ENCODE data around the gene RREB1. TPM values are rescaled to one million over a fixed set of nuclear protein-coding genes. Genes with fewer than 3 reads are reported as not detected.

RREB1 gene
- total RNA-seq, 1 donor from 2014 or later, result 36.2 TPM

DNA sequence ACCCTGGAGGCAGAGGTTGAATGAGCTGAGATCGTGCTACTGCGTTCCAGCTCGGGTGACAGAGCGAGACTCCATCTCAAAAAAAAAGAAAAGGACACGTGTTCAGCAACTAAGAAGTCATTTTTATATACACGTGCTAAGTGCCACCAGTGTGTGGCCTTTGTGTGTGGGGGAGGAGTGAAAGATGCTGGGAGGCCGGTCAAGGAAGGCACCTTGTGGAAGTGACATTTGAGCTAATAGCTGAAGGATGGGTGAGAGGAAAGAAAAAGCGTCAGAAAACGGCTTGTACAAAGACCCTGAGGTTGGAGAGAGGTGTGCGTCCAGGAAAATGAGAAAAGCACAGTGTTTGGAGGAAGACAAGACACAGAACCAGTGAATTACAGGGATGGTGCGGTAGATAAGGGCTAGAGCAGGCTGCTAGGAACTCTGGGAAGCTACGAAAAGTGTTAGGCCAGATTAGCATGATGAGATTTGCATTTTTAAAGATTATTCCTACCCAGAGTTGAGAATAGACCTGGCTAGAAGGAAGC, 11.6 kb downstream of the RREB1 start:
- DNase-seq (no peak), ATAC-seq (no peak)
- intact Hi-C loops (cut with micrococcal nuclease), result no loop called here

- DNase-seq (no peak), ATAC-seq (no peak)
- intact Hi-C loops (cut with micrococcal nuclease), result no loop called here
Measured at GRCh38 chr6:7121700-7122241, 14.0 kb downstream of the RREB1 start.

DNA sequence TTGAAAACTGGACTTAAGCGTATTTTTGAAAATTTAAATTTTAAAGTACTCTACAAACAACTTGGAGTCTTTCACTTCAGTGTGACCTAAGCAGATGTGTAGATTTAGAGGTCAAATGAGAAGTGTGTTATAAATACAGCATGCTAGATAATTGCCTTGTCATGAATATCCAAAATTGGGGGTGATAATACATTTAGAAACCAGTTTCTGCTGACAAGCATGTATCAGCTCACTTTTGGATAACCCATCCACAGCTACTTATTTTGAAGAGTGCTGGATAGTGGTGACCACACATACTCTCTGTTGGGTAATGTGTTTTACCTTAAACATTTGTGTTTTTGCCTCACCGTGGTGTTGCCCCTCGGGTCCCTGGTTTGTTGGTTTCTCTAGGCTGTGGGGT, 14.9 kb downstream of the RREB1 start:
- DNase-seq, result no peak
- intact Hi-C loops (cut with micrococcal nuclease), result no loop called here
- ATAC-seq, result no peak

DNA sequence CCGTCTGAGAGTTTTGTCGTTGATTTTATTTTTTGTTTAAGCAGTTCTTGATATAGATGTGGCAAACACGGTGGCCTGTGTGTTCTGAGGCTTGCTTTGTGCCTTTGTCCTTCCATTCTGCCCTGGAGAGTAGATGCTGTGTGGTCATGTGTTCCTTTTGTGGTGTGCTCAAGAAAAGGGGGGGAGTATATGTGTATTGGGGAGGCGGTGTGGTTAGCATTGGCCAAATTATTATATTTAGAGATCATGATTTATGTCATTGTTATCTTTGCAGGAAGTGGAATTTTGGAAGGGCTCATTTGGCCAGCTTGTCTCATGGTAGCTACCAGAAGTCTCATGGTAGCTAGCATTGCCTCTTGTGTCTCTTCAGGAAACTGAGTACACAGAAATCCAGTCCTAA, 16.4 kb downstream of the RREB1 start:
- DNase-seq (no peak), ATAC-seq (no peak)
- intact Hi-C loops (cut with micrococcal nuclease), result no loop called here

DNA sequence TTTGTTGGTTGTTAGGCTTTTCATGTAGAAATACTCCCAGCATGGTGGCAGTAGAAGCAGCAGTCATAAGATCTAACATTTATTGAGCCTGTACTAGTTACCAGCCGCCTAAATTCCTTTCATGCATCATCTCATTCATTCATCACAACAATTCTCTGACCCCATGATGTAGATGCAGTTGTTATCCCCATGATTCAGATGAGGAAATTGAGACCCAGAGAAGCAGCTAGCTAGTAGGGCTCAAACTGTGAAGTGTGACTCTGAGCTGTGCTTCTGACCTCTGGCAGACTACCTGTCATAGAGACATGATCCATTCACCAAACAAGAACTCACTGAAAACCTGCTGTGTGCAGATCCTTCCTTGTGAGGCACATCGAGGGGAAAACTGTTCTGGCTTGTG, 16.9 kb downstream of the RREB1 start:
- intact Hi-C loops (cut with micrococcal nuclease), result no loop called here
- no peak for DNase-seq
- ATAC-seq, result peak; percentile 27

DNA sequence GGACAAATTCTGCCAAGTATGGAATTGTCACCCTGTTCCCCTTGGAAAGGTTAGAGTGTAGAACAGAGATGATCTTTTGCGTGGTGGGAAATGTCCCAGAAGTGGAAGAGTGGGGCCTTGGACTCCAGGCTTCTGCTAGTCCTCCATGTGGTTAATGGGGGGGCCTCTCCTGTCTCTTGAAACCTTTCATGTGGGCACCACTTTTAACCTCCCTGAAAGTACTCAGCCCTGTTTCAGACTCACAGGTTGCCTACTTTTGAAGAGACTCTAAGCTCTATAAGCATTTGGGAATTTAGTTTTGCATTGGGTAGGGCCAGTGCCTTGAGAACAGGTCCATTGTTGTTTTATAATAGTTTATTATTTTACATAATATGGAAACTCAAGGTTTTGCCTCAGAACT, 17.5 kb downstream of the RREB1 start:
- intact Hi-C loops (cut with micrococcal nuclease), result no loop called here
- DNase-seq (no peak), ATAC-seq (no peak)

- DNase-seq (no peak), ATAC-seq (peak; percentile 13)
Measured at GRCh38 chr6:7126754-7127153, 19.0 kb downstream of the RREB1 start.

DNA sequence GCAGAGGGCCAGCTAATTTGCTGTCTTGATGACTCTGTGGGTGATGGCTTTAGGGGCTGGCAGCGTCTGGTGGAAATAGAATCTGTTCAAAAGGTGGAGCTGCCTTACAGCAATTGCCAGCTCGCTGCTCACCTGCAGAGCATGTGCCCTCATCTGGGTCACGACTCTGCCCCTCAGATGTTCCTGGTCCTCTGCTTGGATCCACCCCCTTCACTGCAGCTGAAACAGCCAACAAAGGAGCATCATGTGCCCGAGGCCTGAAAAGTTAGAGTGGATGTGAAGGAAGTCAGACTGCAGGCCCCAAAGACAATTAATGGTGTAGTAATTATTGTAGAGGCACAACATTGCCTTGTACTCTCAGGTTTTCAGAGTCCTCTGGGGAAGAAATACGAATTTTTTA, 19.9 kb downstream of the RREB1 start:
- intact Hi-C loops (cut with micrococcal nuclease), result no loop called here
- DNase-seq, result no peak
- no peak for ATAC-seq

More at GRCh38 chr6:7126754-7127153, 19.0 kb downstream of the RREB1 start:
- intact Hi-C loops (cut with micrococcal nuclease), result no loop called here

DNA sequence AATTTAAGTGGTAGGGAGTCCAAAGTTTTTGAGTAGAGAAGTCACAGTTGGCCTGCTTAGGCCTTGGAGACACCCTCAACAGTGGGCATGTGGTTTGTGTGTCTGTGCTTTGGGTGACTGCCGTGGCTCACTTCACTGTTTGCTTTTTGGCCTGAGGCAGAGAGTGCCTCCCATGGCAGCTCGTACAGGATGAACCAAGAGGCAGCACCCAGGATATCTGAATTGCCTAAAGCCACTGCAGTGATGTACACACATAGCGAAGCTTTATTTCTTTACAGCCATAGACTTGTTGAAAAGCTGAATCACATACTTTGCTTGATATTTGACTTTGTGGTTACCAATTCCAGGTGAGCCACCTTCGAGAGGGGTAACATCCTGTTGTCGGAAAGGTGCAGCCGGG, 21.6 kb downstream of the RREB1 start:
- intact Hi-C loops (cut with micrococcal nuclease), result no loop called here
- no peak for DNase-seq
- ATAC-seq, result peak; percentile 50

- intact Hi-C loops (cut with micrococcal nuclease), result no loop called here
- peak; percentile 30 for ATAC-seq
- no peak for DNase-seq
Measured at GRCh38 chr6:7129784-7130569, 22.2 kb downstream of the RREB1 start.

DNA sequence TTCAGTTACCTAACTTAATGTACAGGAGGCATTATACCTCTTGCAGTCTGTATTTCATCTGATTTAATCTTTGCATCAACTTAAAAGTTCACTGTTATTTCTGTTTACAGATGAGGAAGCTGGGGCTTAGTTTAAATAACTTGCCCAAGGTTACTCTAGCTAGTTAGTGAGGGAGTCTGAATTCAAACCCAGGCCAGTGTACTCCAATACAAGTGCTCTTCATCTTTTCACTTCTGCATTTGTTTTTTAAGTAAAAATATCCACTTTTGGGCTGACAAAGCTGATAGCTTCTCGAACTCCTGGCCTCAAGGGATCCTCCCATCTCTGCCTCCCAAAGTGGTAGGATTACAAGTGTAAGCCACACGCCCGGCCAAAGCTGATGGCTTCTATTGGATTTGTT, 23.6 kb downstream of the RREB1 start:
- intact Hi-C loops (cut with micrococcal nuclease), result no loop called here
- ATAC-seq (no peak), DNase-seq (no peak)

- intact Hi-C loops (cut with micrococcal nuclease), result no loop called here
- ATAC-seq (no peak), DNase-seq (no peak)
Measured at GRCh38 chr6:7132398-7133035, 24.8 kb downstream of the RREB1 start.

DNA sequence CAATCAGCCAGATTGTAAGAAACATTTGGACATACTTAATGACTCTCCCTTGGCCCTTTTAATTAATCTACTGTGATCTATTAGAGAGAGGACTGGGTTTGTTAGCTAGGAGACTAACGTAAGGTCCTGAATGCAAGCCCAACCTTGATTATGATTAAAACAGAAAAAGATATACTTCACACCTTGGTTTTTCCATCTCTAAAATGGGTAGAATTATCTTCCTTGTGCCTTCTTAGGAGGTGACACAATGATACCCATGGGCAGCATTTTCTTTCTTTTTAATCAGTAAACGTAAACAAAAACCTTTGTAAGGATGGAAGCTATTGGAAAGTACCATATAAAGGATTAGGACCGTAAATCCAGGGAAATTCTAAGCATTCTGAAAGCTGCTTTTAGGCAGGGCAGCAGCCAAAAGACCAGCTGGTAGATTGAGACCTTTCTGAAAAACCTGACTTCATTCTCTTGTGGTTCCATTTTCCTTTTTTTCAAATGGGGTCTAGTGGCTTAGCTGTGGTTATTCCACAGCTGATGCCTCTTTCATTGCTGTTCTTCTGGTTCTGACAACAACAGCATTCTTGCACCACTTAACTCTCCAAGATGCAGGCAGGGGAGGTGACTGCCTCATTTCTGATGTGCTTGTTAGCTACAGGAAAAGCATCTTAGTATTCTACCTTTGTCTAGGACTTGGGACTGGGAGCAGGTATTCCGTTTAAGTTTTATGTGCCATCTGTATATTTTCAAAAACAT, 27.4 kb downstream of the RREB1 start:
- intact Hi-C loops (cut with micrococcal nuclease), result no loop called here
- no peak for ATAC-seq
- DNase-seq, result no peak

DNA sequence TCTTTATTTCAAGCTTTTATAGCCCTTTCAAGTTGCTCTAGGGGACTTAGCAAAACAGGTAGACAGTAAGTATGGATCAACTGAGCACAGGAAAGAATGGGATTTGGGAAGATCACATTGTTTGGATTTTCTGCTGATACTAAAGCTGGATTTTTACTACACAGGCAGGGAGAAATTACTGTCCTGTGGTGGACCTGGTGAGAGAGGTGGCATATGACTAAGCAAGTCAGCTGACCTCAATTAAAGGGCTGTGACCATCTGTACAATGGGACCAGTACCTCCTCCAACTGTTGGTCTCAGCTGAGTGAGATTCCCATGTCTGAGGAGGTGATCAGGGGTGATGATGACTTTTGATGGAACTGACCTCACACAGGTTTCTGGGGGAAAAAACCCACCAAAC, 28.0 kb downstream of the RREB1 start:
- ATAC-seq (no peak), DNase-seq (no peak)
- intact Hi-C loops (cut with micrococcal nuclease), result no loop called here

DNA sequence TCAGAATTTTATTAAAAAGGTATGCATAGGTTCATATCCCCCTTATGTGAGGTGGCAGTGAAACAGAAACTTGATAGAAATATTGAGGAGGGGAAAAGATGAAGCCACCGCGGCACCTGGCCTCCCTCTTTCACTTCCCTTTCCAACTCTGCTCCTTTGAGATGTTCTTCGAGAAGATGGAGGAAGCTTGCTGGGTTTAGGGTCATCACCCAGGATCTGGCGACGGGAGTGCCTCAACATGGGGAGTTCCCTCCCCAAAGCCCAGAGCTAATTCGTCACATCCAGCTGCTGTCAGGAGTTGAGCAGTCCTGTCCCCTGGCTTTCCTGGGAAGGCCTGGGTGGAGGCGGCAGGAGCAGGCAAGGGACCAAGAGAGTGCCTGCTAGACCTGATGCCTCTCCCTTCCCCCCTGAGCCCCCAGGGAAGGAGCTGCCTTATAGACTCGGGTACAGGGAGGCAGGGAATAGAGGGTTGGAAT, 29.1 kb downstream of the RREB1 start:
- intact Hi-C loops (cut with micrococcal nuclease), result no loop called here
- DNase-seq (no peak), ATAC-seq (no peak)

- DNase-seq (peak; percentile 67), ATAC-seq (peak; percentile 36)
- intact Hi-C loops (cut with micrococcal nuclease), result no loop called here
Measured at GRCh38 chr6:7137335-7138045, 29.7 kb downstream of the RREB1 start.

DNA sequence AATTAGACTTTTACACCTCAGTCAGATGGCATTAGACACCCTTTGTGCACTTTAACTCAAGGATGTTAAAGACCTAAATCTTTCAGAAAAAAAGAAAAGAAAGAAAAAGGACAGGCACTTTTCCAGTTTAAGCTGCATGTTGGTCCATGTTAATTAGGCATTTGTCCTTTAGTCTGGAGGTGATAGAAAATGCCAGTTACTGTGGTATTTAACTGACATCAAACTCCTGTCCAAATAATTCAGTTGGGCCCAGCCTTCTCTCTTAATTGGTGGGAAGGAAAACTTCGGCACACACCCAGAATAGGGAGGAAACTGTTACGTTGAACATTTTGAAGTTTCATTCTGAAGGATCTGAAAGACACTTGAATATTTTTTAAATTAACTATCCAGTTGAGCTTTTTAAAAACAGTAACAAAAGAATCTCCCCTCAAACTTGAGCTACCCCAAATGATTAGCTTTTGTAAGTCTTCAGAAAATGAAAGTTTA, 30.3 kb downstream of the RREB1 start:
- ATAC-seq (no peak), DNase-seq (no peak)
- intact Hi-C loops (cut with micrococcal nuclease), result no loop called here

DNA sequence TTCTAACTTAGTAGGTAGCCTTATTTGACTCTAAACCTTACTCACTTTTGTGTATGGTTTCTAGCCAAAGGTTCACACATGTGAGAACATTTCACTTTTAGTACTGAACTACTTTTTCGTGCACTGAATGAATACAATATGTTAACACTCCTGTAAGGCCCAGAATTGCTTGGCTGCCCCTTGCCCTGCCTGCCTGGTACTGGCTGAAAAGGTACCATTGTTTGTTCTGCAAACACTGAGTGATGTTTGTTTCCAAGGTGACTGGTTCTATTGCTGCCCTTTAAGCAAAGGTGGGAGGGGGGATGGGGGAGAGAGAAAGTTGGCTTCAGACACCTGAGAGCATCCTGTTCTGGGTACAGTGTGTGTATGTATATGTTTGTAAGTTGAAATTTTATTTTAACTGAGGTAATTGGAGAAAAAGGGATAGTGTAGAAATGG, 31.2 kb downstream of the RREB1 start:
- intact Hi-C loops (cut with micrococcal nuclease), result no loop called here
- DNase-seq, result peak; percentile 44
- peak; percentile 26 for ATAC-seq

Data from left ventricle myocardium superior (tissue), 1 donor.